Measurements from ENCODE around the gene XYLT2.
"Not testable (repeated sequence)": the region's sequence is repeated elsewhere in the genome, so short reads cannot be mapped to it uniquely, and the experiment has no call there.

The XYLT2 gene

DNA sequence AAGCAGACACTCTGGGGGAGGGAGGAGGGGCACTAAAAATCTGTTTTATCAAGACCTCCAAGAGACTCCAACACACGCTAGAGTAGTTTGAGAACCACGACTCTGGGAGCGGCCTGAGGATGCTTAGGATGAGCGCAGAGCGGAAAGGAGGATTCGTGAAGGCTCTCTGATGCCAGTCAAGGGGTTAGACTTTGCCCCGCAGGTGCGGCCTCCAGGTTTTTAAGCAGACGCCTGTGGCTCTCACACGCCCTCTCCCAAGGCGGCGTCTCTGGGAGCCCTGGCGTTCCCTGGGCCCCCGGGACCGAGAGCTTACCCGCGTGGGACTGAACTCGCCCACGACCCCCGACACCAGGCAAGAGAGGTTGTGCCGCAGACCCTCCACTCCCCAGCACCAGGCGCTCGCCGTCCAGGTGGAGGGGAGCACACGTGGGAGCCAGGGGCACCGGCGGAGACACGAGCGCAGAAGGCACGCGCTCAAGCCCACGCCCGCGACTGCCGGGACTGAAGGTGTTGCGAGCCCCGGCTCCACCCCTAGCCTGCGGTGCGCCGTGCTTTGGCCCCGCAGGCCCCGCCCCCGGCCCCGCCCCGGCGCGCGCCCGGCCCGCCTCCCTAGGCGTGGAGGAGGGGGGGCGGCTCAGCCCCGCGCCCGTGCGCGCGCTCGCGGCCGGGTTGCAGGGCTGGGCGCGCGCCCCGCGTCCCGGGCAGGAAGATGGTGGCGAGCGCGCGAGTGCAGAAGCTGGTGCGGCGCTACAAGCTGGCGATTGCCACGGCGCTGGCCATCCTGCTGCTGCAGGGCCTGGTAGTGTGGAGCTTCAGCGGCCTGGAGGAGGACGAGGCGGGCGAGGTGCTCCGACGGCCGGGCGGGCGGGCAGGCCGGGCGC is at the start of gene XYLT2:
Gene XYLT2 (plus strand): TSS at position 695 of the 881 bp plus-strand sequence. CDS start 15 bp downstream, at position 710.
- peak; percentile 94 for DNase-seq (ENCODE audit: low spot score)

DNA sequence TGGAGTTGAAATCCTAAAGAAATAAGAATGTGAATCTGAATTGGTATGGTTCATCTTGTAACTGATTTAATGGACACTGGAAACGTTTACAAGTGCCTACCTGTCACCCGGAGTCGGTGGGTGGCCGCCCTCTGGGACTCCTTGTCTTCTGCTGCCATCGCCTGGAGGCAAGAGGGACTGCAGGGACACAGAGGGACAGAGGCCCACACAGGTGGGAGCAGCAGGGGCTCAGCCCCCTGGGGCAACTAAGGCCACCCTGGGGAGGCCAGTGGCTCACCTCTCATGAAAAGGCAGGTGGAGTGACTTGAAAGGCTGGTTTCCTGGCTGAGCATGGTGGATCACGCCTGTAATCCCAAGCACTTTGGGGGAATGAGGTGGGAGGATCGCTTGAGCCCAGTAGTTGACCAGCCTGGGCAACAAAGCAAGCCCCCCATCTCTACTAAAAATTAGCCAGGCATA is 48.5 kb upstream of the XYLT2 start:
- peak; percentile 93 for DNase-seq (ENCODE audit: low spot score)

DNA sequence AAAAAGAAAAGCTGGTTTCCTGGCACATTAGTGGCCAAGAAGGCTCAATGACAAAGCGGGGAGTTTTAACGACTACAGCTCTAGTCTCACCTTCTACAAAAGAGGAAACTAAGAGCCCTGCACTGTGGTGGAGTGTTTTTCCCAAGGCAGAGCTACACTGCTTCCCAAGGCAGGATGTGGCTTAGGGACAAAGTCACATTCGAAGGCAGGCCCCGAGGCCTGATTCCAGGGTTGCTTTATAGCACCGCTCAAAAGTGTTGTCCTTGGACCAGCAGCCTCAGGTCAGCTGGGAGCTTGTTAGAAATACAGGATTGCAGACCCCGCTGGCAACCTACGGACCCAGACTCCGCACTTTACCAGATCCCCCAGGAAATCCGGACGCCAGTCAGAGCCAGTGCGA is 47.9 kb upstream of the XYLT2 start:
- no peak for DNase-seq (ENCODE audit: low spot score)

DNA sequence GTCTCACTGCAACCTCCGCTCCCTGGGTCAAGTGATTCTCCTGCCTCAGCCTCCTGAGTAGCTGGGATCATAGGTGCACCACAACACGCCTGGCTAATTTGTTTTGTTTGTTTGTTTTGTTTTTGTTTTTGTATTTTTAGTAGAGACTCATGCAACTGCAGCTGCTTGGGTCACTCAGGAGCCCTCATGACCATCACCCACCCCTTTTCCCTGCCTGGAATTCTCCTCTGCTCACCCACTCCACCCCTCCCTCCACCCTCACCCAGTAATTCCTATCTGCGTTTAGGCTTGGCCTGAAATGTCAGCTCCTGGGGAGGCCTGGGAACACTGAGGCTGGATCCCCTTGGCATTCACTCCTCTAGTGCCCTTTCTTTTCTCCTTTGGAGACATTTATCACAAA is 46.1 kb upstream of the XYLT2 start:
- no peak for DNase-seq (ENCODE audit: low spot score)

DNA sequence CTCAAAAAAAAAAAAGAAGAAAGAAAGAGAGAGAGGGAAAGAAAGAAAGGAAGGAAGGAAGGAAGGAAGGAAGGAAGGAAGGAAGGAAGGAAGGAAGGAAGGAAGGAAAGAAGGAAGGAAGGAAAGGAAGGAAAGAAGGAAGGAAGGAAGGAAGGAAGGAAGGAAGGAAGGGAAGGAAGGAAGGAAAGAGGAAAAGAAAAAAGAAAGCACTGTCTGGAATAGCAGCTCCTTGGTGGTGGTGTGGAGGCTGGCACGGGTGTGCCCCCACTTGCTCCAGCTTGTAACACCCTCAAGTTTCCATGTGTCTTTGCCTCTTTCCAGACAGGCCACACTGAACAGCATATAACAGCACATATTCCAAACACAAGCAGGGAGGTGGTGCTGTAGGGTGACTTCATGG is 45.1 kb upstream of the XYLT2 start:
- DNase-seq (ENCODE audit: low spot score) = not testable (repeated sequence)

DNA sequence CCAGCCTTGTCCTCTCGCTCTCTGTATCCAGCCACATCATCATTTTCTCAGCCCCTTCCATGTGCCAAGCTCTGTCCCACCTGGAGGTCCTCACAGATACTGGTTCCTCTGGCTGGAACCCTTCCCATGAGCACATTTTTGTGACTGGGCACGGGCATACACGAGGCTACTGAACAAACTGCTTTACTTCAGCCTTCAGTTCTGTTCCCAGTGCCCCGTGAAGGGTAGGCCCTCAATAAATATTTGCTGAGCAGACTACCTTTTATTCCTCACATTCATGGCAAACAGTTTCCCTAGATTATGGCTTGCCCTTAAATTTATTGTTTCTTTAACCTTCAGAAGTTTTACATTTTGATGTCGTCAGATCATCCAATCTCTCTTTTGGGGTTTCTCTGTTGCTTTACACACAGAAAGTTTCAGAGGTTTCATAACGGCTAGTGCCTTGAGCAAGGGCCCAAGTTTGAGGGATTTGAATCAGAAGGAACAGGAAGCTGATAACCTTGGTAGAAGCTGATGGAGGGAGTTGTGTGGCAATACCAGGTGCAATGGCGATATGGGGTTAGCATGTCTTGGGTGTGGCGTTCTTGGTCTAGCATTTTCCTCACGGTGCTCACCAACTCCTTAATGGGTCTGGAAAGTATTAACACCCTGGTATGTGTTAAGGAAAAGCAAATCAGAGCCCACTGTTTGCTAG is 43.9 kb upstream of the XYLT2 start:
- DNase-seq (ENCODE audit: low spot score) = no peak

DNA sequence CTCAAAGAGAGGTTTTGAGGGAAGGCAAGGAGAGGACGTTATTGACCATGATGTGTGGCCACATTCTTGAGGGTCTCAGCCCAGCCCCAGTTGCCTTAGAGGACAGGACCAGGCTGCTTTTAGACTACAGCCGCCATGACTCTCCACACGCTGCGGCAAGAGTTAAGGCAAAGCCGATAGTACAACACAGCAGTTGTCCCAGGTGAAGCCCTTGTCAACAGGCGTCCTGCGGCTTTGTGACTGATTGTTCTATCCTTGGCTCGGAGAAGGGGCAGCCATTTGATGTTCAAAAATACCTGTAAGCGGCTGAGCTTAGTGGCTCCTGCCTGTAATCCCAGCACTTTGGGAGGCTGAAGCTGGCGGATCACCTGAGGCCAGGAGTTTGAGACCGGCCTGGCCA is 42.9 kb upstream of the XYLT2 start:
- no peak for DNase-seq (ENCODE audit: low spot score)

DNA sequence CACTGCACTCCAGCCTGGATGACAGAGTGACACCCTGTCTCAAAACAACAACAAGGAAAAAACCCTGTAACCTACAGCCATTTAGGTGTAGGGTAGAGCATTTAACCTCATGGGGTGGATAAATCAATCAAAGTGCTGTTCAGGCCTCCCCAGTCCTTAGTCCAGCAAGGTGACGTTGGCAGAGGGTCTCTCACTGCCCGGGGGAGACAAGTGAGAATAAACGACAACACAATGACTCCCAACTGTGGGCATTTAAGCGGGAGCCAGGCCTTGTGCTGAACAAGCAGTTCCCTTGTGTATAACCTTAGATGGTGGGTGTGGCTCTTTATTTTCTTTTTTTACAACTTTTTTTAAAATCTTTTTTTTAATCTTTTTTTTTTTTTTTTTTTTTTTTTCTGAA is 42.3 kb upstream of the XYLT2 start:
- no peak for DNase-seq (ENCODE audit: low spot score)

DNA sequence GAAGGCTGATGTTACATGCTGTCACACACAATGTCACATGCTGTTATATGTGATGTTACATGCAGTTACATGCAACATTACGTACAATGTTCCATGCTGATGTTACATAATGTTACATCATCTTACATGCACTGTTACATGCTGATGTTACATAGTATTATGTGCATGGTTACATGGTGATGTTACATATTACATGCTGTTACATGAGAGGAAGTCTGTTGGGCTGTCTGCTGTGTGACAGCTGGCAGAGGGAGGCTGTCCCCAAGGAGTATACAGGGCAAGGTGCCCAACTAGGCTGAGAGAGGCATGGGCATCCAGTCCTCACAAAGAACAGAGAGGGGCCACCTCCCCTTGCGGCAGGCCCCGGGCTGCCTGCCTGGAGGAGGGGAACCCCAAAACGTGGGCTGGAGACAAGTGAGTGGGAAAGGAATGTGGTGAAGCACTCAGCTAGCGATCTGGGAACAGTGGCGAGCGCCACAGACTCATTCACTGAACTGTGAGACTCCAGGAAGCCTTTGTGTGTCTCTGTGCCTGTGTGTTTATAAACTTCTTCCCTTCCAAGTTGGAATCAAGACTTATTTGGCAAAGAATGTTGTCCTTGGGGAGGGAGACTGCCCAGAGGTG is 41.0 kb upstream of the XYLT2 start:
- DNase-seq (ENCODE audit: low spot score) = no peak

DNA sequence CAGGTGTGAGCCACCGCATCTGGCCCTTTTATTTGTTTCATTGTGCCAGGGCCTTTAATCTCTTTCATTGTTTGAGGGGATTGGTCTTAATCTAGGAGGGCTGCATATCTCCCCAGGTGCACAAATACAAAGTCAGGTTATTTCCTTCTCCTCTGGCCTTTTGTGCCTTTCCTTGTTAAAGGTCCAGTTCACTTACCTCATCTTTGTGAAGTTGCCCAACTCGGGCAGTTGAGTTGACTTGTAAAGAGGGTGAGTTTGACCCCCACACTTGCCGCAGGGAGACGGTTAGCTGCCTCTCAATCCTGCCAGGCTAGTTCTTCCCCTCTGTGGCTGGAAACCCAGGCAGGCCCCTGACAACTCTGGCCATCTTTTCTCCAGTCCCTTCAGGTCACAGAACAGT is 38.3 kb upstream of the XYLT2 start:
- DNase-seq (ENCODE audit: low spot score) = no peak

DNA sequence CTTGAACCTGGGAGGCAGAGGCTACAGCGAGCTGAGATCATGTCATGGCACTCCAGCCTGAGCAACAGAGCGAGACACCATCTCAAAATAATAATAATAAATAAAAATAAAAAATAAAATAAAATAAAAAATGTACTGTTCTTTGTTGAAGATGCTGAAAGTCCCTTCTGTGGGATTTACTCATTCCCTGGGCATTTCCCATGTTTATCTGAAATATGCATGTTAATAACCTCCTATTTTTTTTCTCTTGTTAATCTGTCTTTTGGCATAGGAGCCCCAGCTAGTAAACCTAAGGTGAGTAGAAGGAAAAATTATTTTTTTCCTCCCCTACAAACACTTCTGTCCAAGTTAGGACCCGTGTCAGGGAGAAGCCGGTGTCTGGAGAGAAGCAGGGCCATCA is 37.3 kb upstream of the XYLT2 start:
- no peak for DNase-seq (ENCODE audit: low spot score)

DNA sequence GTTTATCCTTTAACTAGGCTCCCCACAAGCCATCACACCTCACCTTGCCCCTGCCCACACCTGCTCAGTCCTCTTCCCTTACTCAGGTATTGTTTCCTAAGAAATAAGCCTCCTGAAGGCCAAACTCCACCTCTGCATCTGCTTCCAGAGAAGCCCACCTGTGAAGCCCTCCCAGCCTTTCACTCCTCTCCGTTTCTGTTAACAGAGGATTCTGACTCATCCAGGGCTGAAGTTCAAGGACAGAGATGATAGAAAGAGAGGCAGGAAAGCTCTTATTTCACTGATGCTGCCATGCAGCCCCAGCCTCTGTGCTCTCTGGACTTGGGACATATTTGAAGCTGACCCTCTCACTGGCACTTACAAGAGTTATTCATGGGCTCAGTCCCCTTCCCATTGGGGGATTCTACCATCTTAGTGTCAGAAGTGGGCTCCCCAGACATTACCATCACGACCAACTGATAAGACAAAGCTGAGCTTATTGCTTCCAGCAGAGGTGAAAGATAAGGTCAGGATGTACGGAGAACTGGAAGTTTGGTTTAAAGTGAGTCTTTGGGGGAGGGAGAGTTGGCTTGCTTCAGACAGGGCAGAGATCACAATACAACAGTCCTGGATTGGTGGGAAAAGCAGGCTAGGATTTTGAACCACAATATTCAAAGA is 35.3 kb upstream of the XYLT2 start:
- DNase-seq (ENCODE audit: low spot score) = no peak

DNA sequence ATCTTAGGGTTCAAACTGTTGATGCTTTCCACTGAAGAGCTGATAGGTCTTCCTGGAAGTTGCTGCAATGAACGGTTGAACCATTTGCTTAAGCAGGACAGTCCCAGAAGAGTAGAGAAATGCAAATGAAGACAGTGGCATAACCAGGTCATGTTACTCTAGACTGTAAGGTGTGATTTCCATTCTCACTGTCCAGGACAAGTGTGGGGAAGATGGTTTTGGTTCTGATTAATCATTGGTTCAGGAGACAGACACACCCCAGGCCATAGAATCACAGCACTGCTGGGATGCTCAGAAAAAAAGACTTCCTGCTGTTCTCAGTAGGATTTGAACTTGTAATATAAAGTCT is 34.8 kb upstream of the XYLT2 start:
- DNase-seq (ENCODE audit: low spot score) = no peak

DNA sequence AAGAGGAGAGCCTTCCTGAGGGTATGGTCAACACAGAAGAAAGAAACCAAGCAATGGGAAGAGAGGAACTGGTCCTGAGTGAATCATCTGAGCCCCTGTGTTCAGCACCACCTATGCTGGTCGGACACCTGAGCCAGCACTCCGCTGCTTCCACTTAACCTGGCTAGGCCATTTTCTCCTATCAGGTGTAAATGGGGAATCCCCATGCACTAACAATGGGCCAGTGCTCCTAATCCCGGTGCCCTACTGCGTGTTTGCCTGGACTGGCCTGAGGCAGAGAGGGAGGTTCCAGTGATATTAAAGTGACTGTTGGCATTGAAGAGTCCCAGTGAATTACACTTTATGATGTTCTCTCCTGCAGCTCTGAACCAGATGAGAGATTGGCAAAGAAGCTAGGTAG is 34.4 kb upstream of the XYLT2 start:
- no peak for DNase-seq (ENCODE audit: low spot score)

DNA sequence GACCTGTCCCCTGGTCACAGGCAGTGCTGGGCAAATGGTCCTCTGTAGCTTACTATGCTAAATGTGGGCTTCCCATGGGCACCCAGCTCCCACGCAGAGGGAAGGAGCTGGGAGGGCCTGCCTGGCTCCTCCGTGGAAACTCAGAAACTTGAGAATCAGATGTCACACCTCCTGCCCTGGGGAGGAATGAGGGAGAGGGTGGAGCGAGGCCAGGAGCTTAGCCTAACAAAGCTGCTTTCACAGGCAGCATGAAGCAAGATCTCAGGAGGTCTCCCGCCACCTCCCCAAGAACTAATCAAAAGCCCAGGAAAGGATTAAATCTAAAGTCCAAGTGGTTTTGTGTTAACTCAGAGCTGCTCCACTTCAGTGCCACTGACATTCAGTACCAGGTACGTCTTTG is 33.6 kb upstream of the XYLT2 start:
- no peak for DNase-seq (ENCODE audit: low spot score)

DNA sequence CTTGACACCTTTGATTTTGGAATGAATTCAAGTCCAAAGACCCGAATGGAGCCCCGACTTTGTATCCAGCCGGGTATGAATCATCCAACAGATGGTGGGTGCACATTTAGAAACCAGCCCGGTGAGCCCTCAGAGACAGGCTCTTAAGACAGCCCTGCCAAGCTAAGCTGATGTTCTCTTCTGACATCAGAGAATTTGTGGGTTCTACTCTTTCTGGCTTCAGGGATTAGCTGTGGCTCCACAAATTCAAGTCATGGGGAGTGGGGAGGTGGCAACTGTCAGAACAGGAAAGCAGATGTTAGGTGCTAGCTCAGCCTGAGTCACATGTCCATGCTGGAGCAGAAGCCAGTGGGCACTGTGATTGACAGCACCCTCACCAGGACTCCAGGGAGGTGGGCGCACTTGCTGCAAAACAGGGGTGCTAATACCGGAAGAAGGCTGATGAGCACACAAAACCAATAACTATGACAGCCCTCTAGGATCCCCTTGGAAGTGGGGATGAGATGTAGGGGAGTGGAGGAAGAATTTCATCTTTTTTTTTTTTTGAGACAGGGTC is 31.4 kb upstream of the XYLT2 start:
- DNase-seq (ENCODE audit: low spot score) = no peak

DNA sequence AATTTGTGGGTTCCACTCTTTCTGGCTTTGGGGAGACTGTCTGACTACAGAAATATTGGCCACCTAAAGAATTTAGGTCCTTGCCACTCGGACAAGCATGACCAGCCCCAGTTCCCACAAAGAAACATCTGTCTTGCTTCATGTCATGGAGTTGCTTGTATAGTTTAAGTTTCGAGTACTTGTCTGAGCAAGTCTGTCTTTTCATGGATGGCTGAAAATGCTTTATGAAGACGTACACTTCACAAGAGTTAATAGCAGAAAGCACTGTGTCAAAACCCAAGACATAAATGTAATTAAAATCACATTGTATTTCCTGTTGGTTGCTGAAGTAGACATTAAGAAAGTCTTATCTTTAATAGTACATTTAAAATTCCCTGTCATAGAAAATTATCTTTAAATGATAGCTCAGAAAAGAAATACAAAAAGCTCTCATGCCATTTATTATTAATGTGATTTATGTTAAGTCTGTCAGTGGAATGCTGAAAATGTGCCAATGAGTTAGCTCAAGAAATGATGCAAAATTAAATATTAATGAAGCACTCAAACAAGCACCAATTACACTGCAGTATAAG is 29.8 kb upstream of the XYLT2 start:
- no peak for DNase-seq (ENCODE audit: low spot score)

DNA sequence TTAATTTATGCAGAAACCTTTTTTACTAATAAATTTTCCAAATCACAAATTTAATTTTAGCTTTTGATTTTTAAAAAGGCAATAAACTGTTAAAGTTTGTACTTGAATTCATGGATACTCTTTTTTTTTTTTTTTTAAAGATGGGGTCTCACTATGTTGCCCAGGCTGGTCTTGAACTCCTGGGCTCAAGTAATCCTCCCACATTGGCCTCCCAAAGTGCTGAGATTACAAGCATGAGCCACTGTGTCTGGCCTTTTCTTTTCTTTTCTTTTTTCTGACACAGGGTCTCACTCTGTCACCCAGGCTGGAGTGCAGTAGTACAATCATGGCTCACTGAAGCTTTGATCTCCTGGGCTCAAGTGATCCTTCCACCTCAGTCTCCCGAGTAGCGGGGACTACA is 29.3 kb upstream of the XYLT2 start:
- not testable (repeated sequence) for DNase-seq (ENCODE audit: low spot score)

DNA sequence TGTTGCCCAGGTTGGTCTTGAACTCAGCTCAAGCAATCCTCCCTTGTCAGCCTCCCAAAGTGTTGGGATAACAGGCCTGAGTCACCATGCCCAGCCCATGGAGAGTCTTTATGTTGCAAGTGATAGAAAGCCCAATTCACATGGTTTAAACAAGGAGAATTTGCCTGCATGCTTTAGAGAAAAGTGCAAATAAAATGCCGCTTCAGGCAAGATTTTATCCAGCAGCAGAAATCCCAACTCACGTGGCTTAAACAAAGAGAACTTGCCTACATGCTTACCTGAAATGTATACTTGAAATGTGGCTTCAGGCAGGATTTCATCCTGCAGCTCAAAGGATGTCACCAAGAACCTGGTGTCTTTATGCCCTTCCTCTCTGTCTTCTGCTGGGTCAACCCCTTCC is 28.8 kb upstream of the XYLT2 start:
- no peak for DNase-seq (ENCODE audit: low spot score)

DNA sequence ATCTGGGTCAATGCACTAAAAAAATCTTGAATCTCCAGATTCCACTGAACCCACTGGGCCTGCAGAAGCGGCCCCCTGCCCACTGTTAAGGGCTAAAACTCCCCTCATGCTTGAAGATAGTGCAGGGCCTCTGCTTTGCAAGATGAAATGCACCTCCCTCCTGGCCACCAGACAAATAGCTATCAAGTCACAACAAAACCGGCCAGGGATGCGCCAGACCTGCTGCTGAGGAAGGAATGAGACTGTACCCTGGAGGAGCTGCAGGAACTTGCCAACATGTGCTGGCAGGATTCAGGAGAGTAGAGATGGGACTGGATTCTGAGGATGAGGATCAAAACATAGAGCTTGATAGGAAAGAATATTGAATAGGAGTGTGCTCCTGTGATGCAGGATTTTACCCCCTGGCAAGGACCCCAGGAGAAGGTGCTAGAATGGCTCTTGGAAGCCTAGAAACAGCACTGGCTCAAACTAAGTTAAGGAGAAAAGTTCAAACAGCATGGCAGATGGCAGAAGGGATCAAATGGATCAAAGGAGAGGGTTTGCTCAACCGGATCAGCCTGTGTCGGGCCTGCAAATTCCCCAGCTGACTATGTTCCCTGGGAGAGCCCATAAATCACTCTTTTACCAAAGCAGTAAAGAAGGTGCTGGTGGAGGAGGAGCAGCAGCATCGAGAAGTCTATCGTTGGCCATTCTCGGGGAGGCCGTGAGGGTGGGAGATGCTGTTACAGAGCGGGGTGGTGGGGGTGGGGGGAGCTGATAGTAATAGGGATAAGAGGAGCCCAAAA is 27.2 kb upstream of the XYLT2 start:
- no peak for DNase-seq (ENCODE audit: low spot score)
